GM12892 (cell line): Measurements from ENCODE around the gene ARPC1B.

ENCODE experiments used
- POLR2A ChIP-seq: IDR thresholded peaks from 2 replicates; pipeline ENCODE4 v1.6.1; 2011; ENCODE audit warnings: low read depth, low read length, control low read depth
- POLR2AphosphoS5 ChIP-seq: IDR thresholded peaks from 2 replicates; pipeline ENCODE4 v1.6.1; 2011; ENCODE audit warnings: low read depth, low read length, control low read depth

DNA sequence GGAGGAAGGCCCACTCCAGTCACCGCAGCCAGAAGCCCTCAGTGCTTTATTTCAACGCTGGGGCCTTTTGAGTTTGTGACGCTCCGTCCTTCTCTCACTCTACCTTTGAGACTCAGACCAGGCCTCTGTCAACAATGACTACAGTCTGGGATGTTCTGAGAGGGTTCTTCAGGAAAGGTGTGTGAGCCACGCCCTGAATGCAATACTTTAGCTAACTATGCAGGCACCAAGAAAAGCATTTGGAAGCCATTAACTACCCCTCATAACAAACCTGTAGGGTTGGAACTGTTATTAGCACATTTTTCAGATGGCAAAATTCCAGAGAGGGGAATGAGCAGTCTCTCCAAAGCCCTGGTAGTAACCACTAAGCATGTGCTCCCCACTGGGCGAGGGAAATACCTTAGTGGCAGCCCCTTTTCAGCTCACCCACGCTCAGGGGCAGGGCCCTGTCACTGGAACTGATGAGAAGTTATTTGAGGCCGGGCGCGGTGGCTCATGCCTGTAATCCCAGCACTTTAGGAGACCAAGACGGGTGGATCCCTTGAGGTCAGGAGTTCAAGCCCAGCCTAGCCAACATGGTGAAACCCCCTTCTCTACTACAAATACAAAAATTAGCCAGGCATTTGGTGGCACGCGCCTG lies 5.7 kb upstream of the ARPC1B start:
- TF ChIP-seq POLR2AphosphoS5 (no peak), POLR2A (no peak)
